GM19372 (cell line): Measurements from ENCODE around the gene RGS6.

Source experiments
- ATAC-seq: cut with Tn5 transposase; IDR thresholded peaks from one replicate; pipeline ENCODE4 v1.9.1; 2021; ENCODE audit warnings: mild to moderate bottlenecking, low read depth, moderate library complexity; ENCODE audit not compliant: unreplicated experiment

RGS6 gene

GRCh38 chr14:71942904-71943694 is 10.9 kb downstream of the RGS6 start:
- ATAC-seq: no peak

DNA sequence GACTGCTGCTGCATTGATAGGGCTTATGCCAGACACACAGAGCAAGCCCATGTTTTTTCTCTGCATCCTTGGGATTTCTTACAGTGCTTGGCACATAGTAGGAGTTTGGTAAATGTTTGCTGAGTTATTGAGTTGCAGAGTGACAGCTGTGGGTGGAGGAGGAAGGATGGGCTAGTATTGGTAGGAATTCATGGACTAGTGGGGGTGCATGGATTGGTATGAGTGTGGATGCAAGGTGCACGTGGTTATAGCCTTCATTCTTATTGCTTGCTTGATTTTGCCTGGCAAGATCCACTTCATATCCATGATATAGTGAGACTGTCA is 11.4 kb downstream of the RGS6 start:
- ATAC-seq: no peak

DNA sequence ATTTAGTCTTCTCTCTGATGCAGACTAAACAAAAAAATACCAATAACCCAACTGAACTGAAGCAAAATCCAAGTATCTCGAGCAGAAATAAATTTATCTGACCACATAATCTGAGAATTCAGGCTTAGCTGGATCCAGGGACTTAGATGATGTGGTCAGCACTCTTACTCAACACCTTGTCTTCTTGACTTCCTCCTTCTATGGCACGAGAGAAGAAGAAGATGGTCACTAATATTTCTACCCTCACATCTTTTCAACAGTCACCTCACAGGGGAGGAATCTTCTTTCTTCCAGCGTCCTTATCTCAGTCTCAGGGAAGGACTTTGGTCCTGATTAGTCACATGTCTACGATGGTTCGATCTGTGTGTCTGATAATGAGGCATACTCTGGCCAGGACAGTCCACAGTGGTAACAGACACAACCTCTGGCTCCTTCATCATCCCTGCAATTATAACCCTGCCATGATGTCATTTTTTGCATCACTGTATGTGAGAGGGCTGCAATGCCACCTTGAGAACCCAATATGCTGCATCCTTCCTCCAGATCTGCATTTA is 15.8 kb downstream of the RGS6 start:
- ATAC-seq: no peak

DNA sequence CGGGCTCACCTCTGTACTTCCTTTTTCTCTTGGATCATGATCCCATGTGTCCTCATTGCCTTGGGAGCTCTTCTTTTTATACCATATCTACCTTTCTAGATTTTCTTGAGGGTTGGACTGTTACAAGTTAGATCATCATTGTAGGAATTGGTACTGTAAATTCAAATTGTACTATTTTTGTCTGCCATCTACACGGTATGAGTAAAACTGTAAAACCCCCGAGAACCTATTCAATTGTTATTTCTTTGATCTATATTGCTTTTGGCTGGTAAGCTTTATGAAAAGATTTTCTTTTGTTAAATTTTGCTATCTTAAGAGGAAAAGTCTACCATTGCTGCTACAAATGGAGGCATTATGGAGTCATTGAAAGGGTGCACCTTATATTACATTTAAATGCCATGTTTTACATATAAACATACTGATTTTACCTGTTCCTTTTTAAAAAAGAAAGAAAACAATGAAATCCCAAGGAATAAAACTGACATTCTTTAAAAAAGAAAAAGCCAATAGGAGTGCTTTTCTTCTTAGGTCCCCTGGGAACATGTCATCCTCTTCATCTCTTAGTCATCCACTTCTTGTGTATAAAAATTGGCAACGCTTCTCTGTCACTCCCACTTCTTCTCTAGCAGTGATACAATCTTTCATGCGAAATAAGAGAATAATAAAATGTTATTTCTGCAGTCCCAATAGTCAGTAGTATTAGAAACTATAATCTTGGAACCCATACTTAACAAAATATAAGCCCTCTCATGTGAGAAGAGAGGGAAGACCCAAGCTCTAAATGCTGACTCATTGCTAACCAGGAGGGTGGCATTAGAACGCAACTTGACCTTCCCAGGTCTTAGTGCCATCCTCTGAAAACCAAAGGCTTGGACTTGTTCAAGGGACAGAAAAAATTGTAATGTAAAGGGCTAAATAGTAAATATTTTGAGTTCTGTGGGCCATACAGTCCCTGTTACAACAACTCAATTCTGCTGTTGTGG is 20.4 kb downstream of the RGS6 start:
- ATAC-seq: no peak

DNA sequence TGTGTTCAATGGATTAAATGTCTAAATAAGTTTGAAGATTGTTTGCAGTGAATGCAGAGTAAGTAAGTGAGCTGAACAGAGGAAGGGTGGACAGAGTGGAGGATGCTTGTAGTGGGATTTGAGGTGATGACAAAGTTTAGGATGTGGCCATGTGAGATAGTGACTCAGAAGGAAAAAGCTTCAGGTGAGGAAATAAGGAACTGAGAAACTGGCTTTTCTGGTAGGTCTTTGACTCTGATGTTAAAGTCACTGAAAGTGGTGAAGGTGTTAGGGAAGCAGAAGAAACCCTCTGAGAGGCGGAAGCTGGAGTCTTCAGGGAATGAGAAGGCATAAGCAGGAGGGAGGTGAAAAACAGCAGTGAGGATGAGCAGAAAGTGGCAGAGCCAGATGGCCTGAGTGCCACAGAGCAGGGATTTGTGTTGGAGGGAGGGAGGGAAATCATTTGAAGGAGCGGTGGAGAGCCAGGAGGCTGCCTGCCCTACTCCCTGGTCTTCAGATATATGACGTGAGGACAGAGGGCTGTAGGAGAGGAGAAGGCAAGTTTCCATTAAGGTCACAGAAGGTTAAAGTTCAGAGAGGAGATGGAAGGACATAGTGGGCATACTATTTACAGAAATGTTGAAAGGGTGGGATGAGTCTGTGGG is 24.8 kb downstream of the RGS6 start:
- no peak for ATAC-seq

DNA sequence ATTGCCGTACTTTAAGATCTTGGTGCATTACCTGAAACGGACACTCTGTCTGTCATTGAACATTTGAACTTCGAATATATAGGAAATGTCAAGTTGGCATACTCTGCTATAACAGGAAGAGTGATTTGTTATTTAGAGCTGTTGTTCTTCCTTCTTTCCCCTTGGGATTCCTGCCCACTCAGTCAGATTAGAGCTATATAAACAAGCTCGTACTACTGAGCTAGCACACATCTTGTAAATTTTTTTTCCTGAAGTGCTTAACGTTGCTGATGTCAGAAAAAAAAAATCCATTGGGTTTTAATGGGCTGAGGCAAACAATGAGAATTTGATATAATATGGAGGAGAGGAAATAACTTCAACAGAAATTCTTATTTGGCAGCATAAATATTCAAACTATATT is 26.8 kb downstream of the RGS6 start:
- no peak for ATAC-seq

DNA sequence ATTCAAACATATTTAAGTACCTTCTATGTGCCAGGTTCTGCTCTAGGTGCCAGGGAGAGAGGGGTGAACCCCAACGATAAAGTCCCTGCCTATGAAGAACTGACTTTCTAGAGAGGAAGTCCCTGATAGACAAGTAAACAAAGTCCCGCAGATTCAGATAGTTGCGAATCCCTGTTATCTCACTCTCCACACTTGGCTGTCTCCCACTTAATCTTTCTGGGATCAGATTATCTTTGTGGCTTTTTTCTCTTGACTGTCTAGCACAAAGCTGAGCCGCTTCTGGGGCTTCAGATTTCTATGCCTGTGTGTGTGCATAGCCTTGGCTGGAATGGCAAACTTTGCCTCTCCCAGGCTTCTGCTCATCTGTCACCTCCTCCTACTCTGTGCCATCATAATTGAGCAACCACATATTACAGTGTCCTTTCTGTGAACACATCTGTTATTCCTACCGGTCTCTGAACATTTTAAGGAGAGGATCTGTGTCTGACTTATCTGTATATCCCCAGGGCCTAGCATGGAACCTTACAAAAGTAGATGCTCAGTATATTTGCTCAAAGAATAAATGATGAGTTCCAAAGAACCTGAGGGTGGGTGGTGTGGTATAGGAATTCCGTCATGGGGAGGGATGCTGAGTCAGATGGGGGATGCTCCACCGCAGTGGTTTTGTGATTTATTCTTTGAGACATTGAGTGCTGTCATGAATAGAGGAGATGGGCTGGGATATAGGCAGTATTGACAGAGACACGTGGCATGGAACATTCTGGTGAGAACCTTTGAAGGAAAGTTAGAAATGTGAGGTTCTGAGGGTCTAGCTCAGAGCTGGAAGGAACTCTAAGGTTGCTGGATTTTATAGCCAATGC is 28.5 kb downstream of the RGS6 start:
- ATAC-seq: no peak

GRCh38 chr14:71961972-71962371 is 29.7 kb downstream of the RGS6 start:
- ATAC-seq: no peak

- no peak for ATAC-seq
Measured at GRCh38 chr14:71964716-71965115, 32.5 kb downstream of the RGS6 start.

- no peak for ATAC-seq
Measured at GRCh38 chr14:71966528-71966927, 34.3 kb downstream of the RGS6 start.

DNA sequence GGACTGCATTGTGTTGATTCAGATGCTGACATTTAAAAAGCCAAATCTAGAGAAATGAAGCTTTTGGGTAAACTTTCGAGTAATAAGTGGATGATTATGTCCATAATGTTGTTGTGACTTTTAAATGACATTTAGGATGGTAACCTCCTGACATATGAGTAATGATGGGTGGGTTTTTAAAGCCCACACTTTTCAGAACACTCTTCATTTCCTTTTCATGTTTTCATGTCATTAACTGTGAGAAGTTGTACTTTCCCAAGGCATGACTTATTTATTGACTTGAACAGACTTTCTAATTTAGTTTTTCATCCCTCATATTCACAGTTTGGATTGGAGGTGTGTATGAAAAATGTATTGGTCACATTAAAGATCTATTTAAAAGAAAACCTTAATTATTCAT is 35.5 kb downstream of the RGS6 start:
- ATAC-seq: no peak

DNA sequence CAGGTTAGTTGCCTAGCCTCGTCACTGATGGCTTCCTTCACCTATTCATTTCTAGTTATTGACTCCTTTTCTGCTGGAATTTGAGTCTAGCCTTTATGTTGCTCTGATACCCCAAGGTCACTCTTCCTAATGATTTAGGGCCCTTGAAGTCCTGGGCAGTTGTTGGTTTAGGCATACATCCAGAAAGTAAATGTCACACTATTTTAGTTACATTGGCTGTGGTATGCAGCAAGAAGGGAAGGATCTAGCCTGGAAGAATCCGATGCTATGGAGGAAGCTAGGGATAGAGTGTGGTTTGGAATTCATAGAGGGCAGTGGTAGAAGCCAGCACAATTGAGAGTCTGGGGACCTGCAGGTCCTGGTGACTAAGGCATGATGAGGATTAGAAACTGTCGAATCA is 38.0 kb downstream of the RGS6 start:
- ATAC-seq: no peak

DNA sequence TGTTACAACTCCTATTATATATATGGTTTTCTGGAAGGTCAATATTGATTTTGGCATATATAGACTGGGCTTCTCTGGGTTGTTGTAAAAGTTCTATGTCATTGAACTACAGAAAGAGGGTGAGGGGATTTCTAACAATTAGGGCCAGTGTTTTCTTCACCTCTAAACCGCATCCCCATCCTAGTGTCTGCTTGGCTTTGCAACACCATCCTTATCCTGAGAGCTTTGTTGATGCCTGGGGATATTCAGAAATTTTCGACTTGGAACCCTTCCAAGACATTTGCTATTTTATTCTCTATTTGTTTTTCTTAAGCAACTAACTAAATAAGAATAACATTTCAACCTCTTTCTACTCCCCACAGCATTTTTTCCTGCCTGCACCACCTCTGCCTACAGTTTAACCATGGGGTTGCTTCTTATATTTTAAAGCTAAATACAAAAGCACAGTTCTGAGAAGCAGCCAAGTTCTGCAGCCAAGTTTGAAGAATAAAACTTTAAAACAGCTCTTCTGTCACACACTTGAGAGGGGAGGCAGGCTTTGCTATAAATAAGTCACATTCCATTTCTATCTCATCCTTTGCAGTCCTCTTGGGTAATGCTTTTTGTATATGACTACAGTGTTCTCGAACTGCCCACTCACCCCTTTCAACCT is 53.4 kb downstream of the RGS6 start:
- ATAC-seq: no peak

- ATAC-seq: no peak
Measured at GRCh38 chr14:71988476-71988875, 56.2 kb downstream of the RGS6 start.

GRCh38 chr14:71988939-71989338 is 56.7 kb downstream of the RGS6 start:
- no peak for ATAC-seq

GRCh38 chr14:71994416-71994815 is 62.2 kb downstream of the RGS6 start:
- ATAC-seq: no peak

GRCh38 chr14:71995741-71996140 is 63.5 kb downstream of the RGS6 start:
- no peak for ATAC-seq

GRCh38 chr14:71996610-71997009 is 64.4 kb downstream of the RGS6 start:
- ATAC-seq: no peak

DNA sequence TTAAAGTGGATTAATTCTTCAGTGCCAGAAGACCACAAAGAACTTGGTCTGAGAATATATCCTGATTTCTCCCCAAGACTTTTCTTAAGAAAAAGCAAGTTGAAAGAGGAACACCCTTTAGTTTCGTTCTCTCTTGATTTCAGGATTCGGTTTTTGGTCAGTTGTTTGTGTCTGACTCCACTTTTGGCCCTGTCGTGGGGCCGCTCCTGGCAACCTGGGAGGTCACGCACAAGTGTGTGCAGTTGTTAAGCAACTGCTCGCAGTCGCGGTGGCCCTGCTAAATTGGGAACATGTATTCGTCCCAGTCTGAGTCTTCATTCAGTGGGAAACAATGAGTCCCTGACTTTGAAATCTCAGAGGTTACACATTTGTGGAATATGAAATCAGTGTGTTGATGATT is 68.7 kb downstream of the RGS6 start:
- ATAC-seq: no peak

DNA sequence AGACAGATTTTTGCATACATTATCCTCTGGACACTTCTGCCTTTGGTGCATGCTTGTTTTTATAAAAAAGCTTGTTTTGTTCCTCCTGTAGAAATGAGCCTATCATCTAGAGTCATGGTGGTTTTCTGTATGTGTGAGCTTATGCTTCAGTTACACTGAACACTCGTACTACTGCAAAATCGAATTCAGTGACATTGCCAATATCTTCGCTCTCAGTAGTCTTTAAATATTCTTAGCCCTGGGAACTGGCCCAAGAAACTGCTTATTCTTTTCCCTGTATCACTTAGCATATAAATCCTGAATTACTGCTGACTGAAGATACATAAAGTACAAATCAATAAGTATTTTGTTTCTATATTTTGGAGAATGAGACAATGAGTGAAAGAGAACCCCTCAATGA is 70.5 kb downstream of the RGS6 start:
- no peak for ATAC-seq
